Testis (tissue), 3 donors: ENCODE results near the gene GABARAPL1. TPM values are rescaled to one million over a fixed set of nuclear protein-coding genes. Genes with fewer than 3 reads are reported as not detected.

Source experiments
- DNase-seq: peaks from one replicate; pipeline ENCODE4 v3.0.0-alpha.2; 2019
- H3K27ac ChIP-seq, 2 donors: fragments of 200-600 bp; sonication (generic); one replicate each; pipeline ENCODE4 v1.5.1; 2019
- H3K27me3 ChIP-seq: fragments of 200-600 bp; sonication (generic); one replicate; pipeline ENCODE4 v1.5.1; 2019
- H3K36me3 ChIP-seq: fragments of 200-600 bp; sonication (generic); one replicate; pipeline ENCODE4 v1.5.1; 2017; ENCODE audit warnings: low read depth; ENCODE audit errors: missing control alignments
- H3K4me1 ChIP-seq: fragments of 200-600 bp; sonication (generic); one replicate; pipeline ENCODE4 v1.5.1; 2019
- H3K4me3 ChIP-seq, 2 donors: fragments of 200-600 bp; sonication (generic); one replicate each; pipeline ENCODE4 v1.5.1; 2017 to 2019
- H3K9me3 ChIP-seq: fragments of 200-600 bp; sonication (generic); one replicate; pipeline ENCODE4 v1.5.1; 2017
- CTCF ChIP-seq, 3 experiments: fragments of 450-650 bp in 2 of 3; fragments of 200-600 bp in 1 of 3; sonication (generic) in 1 of 3; IDR thresholded peaks; one replicate each; pipeline ENCODE4 v1.5.1; 2016 to 2019; ENCODE audit warnings: antibody characterized with exemption in 3 of 3, mild to moderate bottlenecking in 2 of 3, moderate library complexity in 1 of 3
- POLR2A ChIP-seq: fragments of 450-650 bp; IDR thresholded peaks from one replicate; pipeline ENCODE4 v1.6.1; 2017; ENCODE audit warnings: antibody characterized with exemption, mild to moderate bottlenecking, moderate library complexity
- WGBS, 2 donors: methylation state at CpG; one replicate each; pipeline ENCODE4 v1.1.5; 2018; 5-methylcytosine and 5-hydroxymethylcytosine counted together
- intact Hi-C: fragments of 100-400 bp; cut with DNase I; formaldehyde crosslinking; loops from one replicate; pipeline ENCODE4 v1.15.1; 2023; ENCODE audit warnings: low total_unique reads
- polyA plus RNA-seq: library from polyadenylated mRNA; stranded (reverse); fragments of 350-450 nt; fragmentation: Illumina TruSeq; extraction: RNeasy Lipid Tissue Mini Kit (QIAGEN cat#74804); gene quantifications from one replicate; pipeline ENCODE4 v1.2.3, GENCODE V29; 2014; ENCODE audit warnings: low read depth, low replicate concordance; ENCODE audit not compliant: insufficient read depth
- total RNA-seq, 2 donors: library from RNA; depleted of rRNA; stranded (reverse); fragments of >200 nt; gene quantifications; one replicate each; pipeline ENCODE4 v1.2.3, GENCODE V29; 2016

GABARAPL1 gene
- total and polyA plus RNA-seq, 3 donors from 2014 or later, result 56.2 to 74.0 (median 67.7) TPM

- WGBS, 2 donors, result 83 to 88% methylated on average over 11 of the region's 11 CpGs
Observed at GRCh38 chr12:10243818-10244520, 31.3 kb downstream of the GABARAPL1 start.

GRCh38 chr12:10247436-10248058 is 34.9 kb downstream of the GABARAPL1 start:
- TF ChIP-seq CTCF (IDR thresholded peaks at IDR 0.05), result no peak
- TF ChIP-seq POLR2A, result no peak

More at GRCh38 chr12:10243818-10244520, 31.3 kb downstream of the GABARAPL1 start:
- no peak overlapping the region for H3K27ac ChIP-seq
- no peak for TF ChIP-seq CTCF (IDR thresholded peaks at IDR 0.05)
- no peak for TF ChIP-seq POLR2A
- no peak for DNase-seq
- H3K4me1 ChIP-seq, result no peaks in the 10 kb centered on the region
- no peaks in the 10 kb centered on the region for H3K27me3 ChIP-seq
- intact Hi-C loops, result no loop called here
- no peaks in the 10 kb centered on the region for H3K9me3 ChIP-seq
- no peak overlapping the region for H3K4me3 ChIP-seq
- no peaks in the 10 kb centered on the region for H3K36me3 ChIP-seq

GRCh38 chr12:10249690-10250455 is 37.2 kb downstream of the GABARAPL1 start:
- intact Hi-C loops, result no loop called here
- H3K36me3 ChIP-seq, result no peaks in the 10 kb centered on the region
- WGBS, 2 donors, result 60 to 76% methylated on average over 8 of the region's 8 CpGs

More at GRCh38 chr12:10247436-10248058, 34.9 kb downstream of the GABARAPL1 start:
- Histone ChIP-seq H3K36me3 (no peaks in the 10 kb centered on the region), H3K27me3 (no peaks in the 10 kb centered on the region), H3K9me3 (no peaks in the 10 kb centered on the region), H3K27ac (no peak overlapping the region), H3K4me3 (no peak overlapping the region), H3K4me1 (no peaks in the 10 kb centered on the region)
- 63 to 83% methylated on average over 5 of the region's 5 CpGs for WGBS, 2 donors
- intact Hi-C loops, result no loop called here
- no peak for DNase-seq

GRCh38 chr12:10251669-10252068 is 39.0 kb downstream of the GABARAPL1 start:
- 93 to 94% methylated on average over 4 of the region's 4 CpGs for WGBS, 2 donors
- no peak for DNase-seq
- H3K4me3 ChIP-seq, result no peak overlapping the region
- no peaks in the 10 kb centered on the region for H3K9me3 ChIP-seq
- intact Hi-C loops, result no loop called here
- H3K36me3 ChIP-seq, result no peaks in the 10 kb centered on the region
- no peaks in the 10 kb centered on the region for H3K4me1 ChIP-seq
- no peak overlapping the region for H3K27ac ChIP-seq
- TF ChIP-seq POLR2A, result no peak
- no peak for TF ChIP-seq CTCF (IDR thresholded peaks at IDR 0.05)
- H3K27me3 ChIP-seq, result no peaks in the 10 kb centered on the region

More at GRCh38 chr12:10249690-10250455, 37.2 kb downstream of the GABARAPL1 start:
- no peak overlapping the region for H3K27ac ChIP-seq
- no peaks in the 10 kb centered on the region for H3K9me3 ChIP-seq
- TF ChIP-seq POLR2A, result no peak
- TF ChIP-seq CTCF (IDR thresholded peaks at IDR 0.05), result no peak
- H3K4me3 ChIP-seq, result no peak overlapping the region
- no peaks in the 10 kb centered on the region for H3K4me1 ChIP-seq
- H3K27me3 ChIP-seq, result no peaks in the 10 kb centered on the region
- DNase-seq, result no peak
